ENCODE results near the gene GINS3.

The GINS3 gene

DNA sequence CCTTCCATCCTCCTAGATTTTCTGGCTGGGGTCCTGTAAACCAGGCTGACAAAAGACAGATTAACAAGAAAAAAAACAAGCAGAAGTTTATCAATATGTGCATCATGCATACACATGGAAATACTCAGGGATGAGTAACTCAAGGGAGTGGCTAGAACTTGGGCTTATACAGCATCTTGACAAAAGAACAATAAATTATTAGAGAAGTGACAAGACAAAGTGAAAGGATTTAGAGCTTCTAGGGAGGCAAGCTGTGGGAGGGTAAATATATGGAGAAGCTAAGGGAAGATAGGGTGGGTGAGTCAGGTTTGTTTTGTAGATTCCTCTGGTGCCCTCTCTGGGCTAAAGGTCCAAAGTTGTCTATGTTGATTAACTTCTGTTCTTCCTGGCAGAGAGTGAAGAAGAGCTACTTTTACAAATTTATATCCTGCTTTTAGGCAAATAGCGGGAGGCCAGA lies 59.7 kb downstream of the GINS3 start:
- Histone ChIP-seq H3K9me3 (ENCODE audit: control insufficient read depth, insufficient read depth, low read depth, low read length) (no peaks in the 10 kb centered on the region), H3K4me3 (ENCODE audit: low read depth, low read length) (no peak overlapping the region), H3K27ac (ENCODE audit: extremely low read depth, low read depth, low read length) (no peak overlapping the region), H3K36me3 (ENCODE audit: control insufficient read depth in 2 of 2, insufficient read depth in 1 of 2, low read length in 2 of 2) (no peaks in the 10 kb centered on the region), H3K4me1 (ENCODE audit: control insufficient read depth, insufficient read depth, low read length) (0 out of 2 replicates have a peak, but pooled peaks cover 3% of the 10 kb centered on the region)
- ChIA-PET POLR2A (no interaction called here), CTCF (interaction anchor here (0.6 kb wide), 2 partner anchors 8 to 41 kb away, joined by 3 read pairs; no protein-coding TSS in a partner anchor)
- TF ChIP-seq GLIS1 (tag by site-specific recombination; IDR thresholded peaks at IDR 0.05) (peak; percentile 62), ZIC2 (tag by site-specific recombination; IDR thresholded peaks at IDR 0.05) (peak; percentile 14; the same call in 1 of the 2 replicates), SP7 (tag by site-specific recombination; IDR thresholded peaks at IDR 0.05) (0 out of 2 replicates have a peak, but pooled peaks have one; percentile 39), OSR2 (tag by site-specific recombination; IDR thresholded peaks at IDR 0.05) (peak; percentile 52; the same call in 1 of the 2 replicates), SCRT2 (tag by site-specific recombination; IDR thresholded peaks at IDR 0.05) (no peak), MEIS1 (CRISPR knock-in tag; IDR thresholded peaks at IDR 0.05; ENCODE audit: borderline replicate concordance) (peak; percentile 47; the same call in 1 of the 2 replicates), ZNF398 (tag by site-specific recombination; IDR thresholded peaks at IDR 0.05) (0 out of 2 replicates have a peak, but pooled peaks have one; percentile 27), WT1 (tag by site-specific recombination; IDR thresholded peaks at IDR 0.05) (peak; percentile 60), SP2 (tag by site-specific recombination; IDR thresholded peaks at IDR 0.05) (no peak)
- TF ChIP-seq, protein P1, sequence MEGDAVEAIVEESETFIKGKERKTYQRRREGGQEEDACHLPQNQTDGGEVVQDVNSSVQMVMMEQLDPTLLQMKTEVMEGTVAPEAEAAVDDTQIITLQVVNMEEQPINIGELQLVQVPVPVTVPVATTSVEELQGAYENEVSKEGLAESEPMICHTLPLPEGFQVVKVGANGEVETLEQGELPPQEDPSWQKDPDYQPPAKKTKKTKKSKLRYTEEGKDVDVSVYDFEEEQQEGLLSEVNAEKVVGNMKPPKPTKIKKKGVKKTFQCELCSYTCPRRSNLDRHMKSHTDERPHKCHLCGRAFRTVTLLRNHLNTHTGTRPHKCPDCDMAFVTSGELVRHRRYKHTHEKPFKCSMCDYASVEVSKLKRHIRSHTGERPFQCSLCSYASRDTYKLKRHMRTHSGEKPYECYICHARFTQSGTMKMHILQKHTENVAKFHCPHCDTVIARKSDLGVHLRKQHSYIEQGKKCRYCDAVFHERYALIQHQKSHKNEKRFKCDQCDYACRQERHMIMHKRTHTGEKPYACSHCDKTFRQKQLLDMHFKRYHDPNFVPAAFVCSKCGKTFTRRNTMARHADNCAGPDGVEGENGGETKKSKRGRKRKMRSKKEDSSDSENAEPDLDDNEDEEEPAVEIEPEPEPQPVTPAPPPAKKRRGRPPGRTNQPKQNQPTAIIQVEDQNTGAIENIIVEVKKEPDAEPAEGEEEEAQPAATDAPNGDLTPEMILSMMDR (tag by site-specific recombination; IDR thresholded peaks at IDR 0.05) = 0 out of 2 replicates have a peak, but pooled peaks have one; percentile 12

GRCh38 chr16:58452640-58453039 lies 60.4 kb downstream of the GINS3 start:
- Histone ChIP-seq H3K4me3 (ENCODE audit: low read depth, low read length) (no peak overlapping the region), H3K4me1 (ENCODE audit: control insufficient read depth, insufficient read depth, low read length) (0 out of 2 replicates have a peak, but pooled peaks cover 3% of the 10 kb centered on the region), H3K36me3 (ENCODE audit: control insufficient read depth in 2 of 2, insufficient read depth in 1 of 2, low read length in 2 of 2) (no peaks in the 10 kb centered on the region), H3K27ac (ENCODE audit: extremely low read depth, low read depth, low read length) (no peak overlapping the region), H3K9me3 (ENCODE audit: control insufficient read depth, insufficient read depth, low read depth, low read length) (no peaks in the 10 kb centered on the region)
- no peak for TF ChIP-seq ZBTB1 (tag by site-specific recombination; IDR thresholded peaks at IDR 0.05)
- no peak for TF ChIP-seq MZF1 (tag by site-specific recombination; IDR thresholded peaks at IDR 0.05; ENCODE audit: borderline replicate concordance)
- no peak for TF ChIP-seq ATF2 (tag by site-specific recombination; IDR thresholded peaks at IDR 0.05; ENCODE audit: low read depth)
- ChIA-PET POLR2A (no interaction called here), CTCF (interaction anchor here (0.6 kb wide), 2 partner anchors 9 to 42 kb away, joined by 3 read pairs; no protein-coding TSS in a partner anchor)

GRCh38 chr16:58454178-58454577 lies 61.9 kb downstream of the GINS3 start:
- no peaks in the 10 kb centered on the region for H3K36me3 ChIP-seq (ENCODE audit: control insufficient read depth in 2 of 2, insufficient read depth in 1 of 2, low read length in 2 of 2)
- H3K9me3 ChIP-seq (ENCODE audit: control insufficient read depth, insufficient read depth, low read depth, low read length) = no peaks in the 10 kb centered on the region
- no peak overlapping the region for H3K4me3 ChIP-seq (ENCODE audit: low read depth, low read length)
- TF ChIP-seq ZNF677 (tag by site-specific recombination; IDR thresholded peaks at IDR 0.05) (no peak), ZNF658 (tag by site-specific recombination; IDR thresholded peaks at IDR 0.05) (no peak), ZNF433 (tag by site-specific recombination; IDR thresholded peaks at IDR 0.05; ENCODE audit: low read depth) (no peak), ZNF24 (tag by site-specific recombination; IDR thresholded peaks at IDR 0.05) (peak; percentile 68; the same call in 1 of the 2 replicates), TRIM28 (IDR thresholded peaks at IDR 0.05; ENCODE audit: borderline replicate concordance, low read length) (no peak)
- TF ChIP-seq, protein P2, sequence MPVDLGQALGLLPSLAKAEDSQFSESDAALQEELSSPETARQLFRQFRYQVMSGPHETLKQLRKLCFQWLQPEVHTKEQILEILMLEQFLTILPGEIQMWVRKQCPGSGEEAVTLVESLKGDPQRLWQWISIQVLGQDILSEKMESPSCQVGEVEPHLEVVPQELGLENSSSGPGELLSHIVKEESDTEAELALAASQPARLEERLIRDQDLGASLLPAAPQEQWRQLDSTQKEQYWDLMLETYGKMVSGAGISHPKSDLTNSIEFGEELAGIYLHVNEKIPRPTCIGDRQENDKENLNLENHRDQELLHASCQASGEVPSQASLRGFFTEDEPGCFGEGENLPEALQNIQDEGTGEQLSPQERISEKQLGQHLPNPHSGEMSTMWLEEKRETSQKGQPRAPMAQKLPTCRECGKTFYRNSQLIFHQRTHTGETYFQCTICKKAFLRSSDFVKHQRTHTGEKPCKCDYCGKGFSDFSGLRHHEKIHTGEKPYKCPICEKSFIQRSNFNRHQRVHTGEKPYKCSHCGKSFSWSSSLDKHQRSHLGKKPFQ (tag by site-specific recombination; IDR thresholded peaks at IDR 0.05) = no peak
- TF ChIP-seq, protein P3, sequence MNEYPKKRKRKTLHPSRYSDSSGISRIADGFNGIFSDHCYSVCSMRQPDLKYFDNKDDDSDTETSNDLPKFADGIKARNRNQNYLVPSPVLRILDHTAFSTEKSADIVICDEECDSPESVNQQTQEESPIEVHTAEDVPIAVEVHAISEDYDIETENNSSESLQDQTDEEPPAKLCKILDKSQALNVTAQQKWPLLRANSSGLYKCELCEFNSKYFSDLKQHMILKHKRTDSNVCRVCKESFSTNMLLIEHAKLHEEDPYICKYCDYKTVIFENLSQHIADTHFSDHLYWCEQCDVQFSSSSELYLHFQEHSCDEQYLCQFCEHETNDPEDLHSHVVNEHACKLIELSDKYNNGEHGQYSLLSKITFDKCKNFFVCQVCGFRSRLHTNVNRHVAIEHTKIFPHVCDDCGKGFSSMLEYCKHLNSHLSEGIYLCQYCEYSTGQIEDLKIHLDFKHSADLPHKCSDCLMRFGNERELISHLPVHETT (tag by site-specific recombination; IDR thresholded peaks at IDR 0.05) = no peak
- POLR2A ChIA-PET = no interaction called here
- CTCF ChIA-PET = interaction anchor here (0.9 kb wide), 1 partner anchor 23 kb away, joined by 3 read pairs; no protein-coding TSS in a partner anchor
- H3K4me1 ChIP-seq (ENCODE audit: control insufficient read depth, insufficient read depth, low read length) = 0 out of 2 replicates have a peak, but pooled peaks cover 3% of the 10 kb centered on the region
- no peak overlapping the region for H3K27ac ChIP-seq (ENCODE audit: extremely low read depth, low read depth, low read length)

All from HEK293 (cell line).